GM12878 (cell line): ENCODE measurements around the gene PKP2. TPM values are rescaled to one million over a fixed set of nuclear protein-coding genes. Genes with fewer than 3 reads are reported as not detected.

ENCODE experiments used
- BCL3 ChIP-seq: IDR thresholded peaks from 2 replicates; pipeline ENCODE4 v1.6.1; 2011; ENCODE audit warnings: borderline replicate concordance, low read depth, mild to moderate bottlenecking, moderate library complexity, low read length; ENCODE audit not compliant: insufficient read depth, poor library complexity, severe bottlenecking
- BMI1 ChIP-seq: fragments of 450-650 bp; IDR thresholded peaks from 2 replicates; pipeline ENCODE4 v1.6.1; 2016; ENCODE audit warnings: mild to moderate bottlenecking, moderate library complexity, borderline replicate concordance
- CBX5 ChIP-seq: sonication (generic); IDR thresholded peaks from 2 replicates; pipeline ENCODE4 v1.6.1; 2016; ENCODE audit warnings: low read depth, moderate library complexity, mild to moderate bottlenecking, inconsistent platforms
- DPF2 ChIP-seq: fragments of 450-650 bp; IDR thresholded peaks from 2 replicates; pipeline ENCODE4 v1.6.1; 2017; ENCODE audit warnings: mild to moderate bottlenecking
- E2F8 ChIP-seq: fragments of 450-650 bp; IDR thresholded peaks from 2 replicates; pipeline ENCODE4 v1.6.1; 2018; ENCODE audit warnings: mild to moderate bottlenecking, low read depth, moderate library complexity; ENCODE audit not compliant: partially characterized antibody
- EED ChIP-seq: sonication (generic); IDR thresholded peaks from 2 replicates; pipeline ENCODE4 v1.6.1; 2016; ENCODE audit warnings: antibody characterized with exemption, low read depth
- FOXK2 ChIP-seq: fragments of 450-650 bp; IDR thresholded peaks from 2 replicates; pipeline ENCODE4 v1.6.1; 2017; ENCODE audit warnings: mild to moderate bottlenecking, moderate library complexity
- HDAC6 ChIP-seq: fragments of 200-600 bp; sonication (generic); IDR thresholded peaks from one replicate; pipeline ENCODE4 v1.8.0; 2017; ENCODE audit warnings: antibody characterized with exemption; ENCODE audit not compliant: unreplicated experiment
- KLF5 ChIP-seq: fragments of 450-650 bp; IDR thresholded peaks from 2 replicates; pipeline ENCODE4 v1.6.1; 2014; ENCODE audit warnings: mild to moderate bottlenecking; ENCODE audit not compliant: partially characterized antibody
- MEF2A ChIP-seq: IDR thresholded peaks from 2 replicates; pipeline ENCODE4 v1.6.1; 2011; ENCODE audit warnings: low read depth, mild to moderate bottlenecking, low read length, moderate library complexity; ENCODE audit not compliant: insufficient read depth
- MLLT1 ChIP-seq: fragments of 450-650 bp; IDR thresholded peaks from 2 replicates; pipeline ENCODE4 v1.6.1; 2016; ENCODE audit warnings: mild to moderate bottlenecking
- POLR2AphosphoS5 ChIP-seq: IDR thresholded peaks from 2 replicates; pipeline ENCODE4 v1.6.1; 2011; ENCODE audit warnings: mild to moderate bottlenecking, low read length, inconsistent platforms
- RAD21 ChIP-seq: IDR thresholded peaks from 2 replicates; pipeline ENCODE4 v1.6.1; 2011; ENCODE audit warnings: mild to moderate bottlenecking, low read depth, low read length, moderate library complexity; ENCODE audit not compliant: insufficient read depth
- RAD51 ChIP-seq: fragments of 450-650 bp; IDR thresholded peaks from 2 replicates; pipeline ENCODE4 v1.6.1; 2016; ENCODE audit warnings: moderate library complexity, mild to moderate bottlenecking, inconsistent platforms
- SMARCA5 ChIP-seq: fragments of 450-650 bp; IDR thresholded peaks from 2 replicates; pipeline ENCODE4 v1.6.1; 2017; ENCODE audit warnings: mild to moderate bottlenecking
- SP1 ChIP-seq: IDR thresholded peaks from one replicate; pipeline ENCODE4 v1.6.1; 2011; ENCODE audit warnings: low read depth, low read length
- STAT1 ChIP-seq: fragments of 450-650 bp; conservative IDR thresholded peaks from 2 replicates; pipeline ENCODE4 v1.6.1; 2014; ENCODE audit warnings: antibody characterized with exemption, mild to moderate bottlenecking
- SUZ12 ChIP-seq: fragments of 200-600 bp; sonication (generic); IDR thresholded peaks from one replicate; pipeline ENCODE4 v1.6.1; 2018; ENCODE audit warnings: antibody characterized with exemption, mild to moderate bottlenecking; ENCODE audit not compliant: unreplicated experiment
- TCF7 ChIP-seq: IDR thresholded peaks from 2 replicates; pipeline ENCODE4 v1.6.1; 2014; ENCODE audit warnings: antibody characterized with exemption, borderline replicate concordance
- ZBTB4 ChIP-seq: fragments of 450-650 bp; formaldehyde crosslinking; IDR thresholded peaks from 2 replicates; pipeline ENCODE4 v1.4.0; 2022; ENCODE audit warnings: mild to moderate bottlenecking, moderate library complexity
- ZNF24 ChIP-seq: fragments of 450-650 bp; IDR thresholded peaks from 2 replicates; pipeline ENCODE4 v1.6.1; 2017; ENCODE audit warnings: antibody characterized with exemption, mild to moderate bottlenecking
- ZNF384 ChIP-seq: IDR thresholded peaks from 2 replicates; pipeline ENCODE4 v1.6.1; 2012; ENCODE audit warnings: low read depth, mild to moderate bottlenecking, low read length, improper control_type of control experiment, borderline replicate concordance
- polyA plus RNA-seq, 11 experiments: library from polyadenylated mRNA; depleted of rRNA in 4 of 11; unstranded in 6 of 11; stranded (reverse) in 5 of 11; fragments of >200 nt; fragmentation: Nextera tagmentation in 4 of 11; fragmentation: Illumina TruSeq in 1 of 11; extraction: Ambion mirVana in 4 of 11; extraction: Trizol in 1 of 11; gene quantifications; 1 replicate in 1 of 11; 2 replicates in 10 of 11; pipeline versions ENCODE4 v1.2.1 to v1.2.3, GENCODE V29; 2011 to 2016; ENCODE audit warnings: inconsistent platforms in 2 of 11, missing spikeins in 2 of 11, low read depth in 1 of 11
- total RNA-seq, 4 experiments: library from RNA; depleted of rRNA in 3 of 4; stranded (reverse); fragments of >200 nt in 3 of 4; fragmentation: Illumina TruSeq in 1 of 4; extraction: Trizol in 1 of 4; gene quantifications; 2 replicates each; pipeline versions ENCODE4 v1.2.1 to v1.2.3, GENCODE V29; 2013 to 2021

Gene PKP2
- total and polyA plus RNA-seq, 10 of the 15 experiments (the other 5 are each of a cell fraction or from before 2014, with no cell fraction given), result 0.02 to 4.1 (median 0.07) TPM; not detected in 4

GRCh38 chr12:32755654-32756475 is 140.7 kb downstream of the PKP2 start, which contains the start of gene YARS2 (continued):
- TF ChIP-seq ZBTB4 (CRISPR knock-in tag) (no peak), HDAC6 (no peak), STAT1 (no peak; the same call in 1 of the 2 replicates), RAD21 (peak; percentile 98), POLR2AphosphoS5 (peak; percentile 83; the same call in 1 of the 2 replicates), CBX5 (0 out of 2 replicates have a peak, but pooled peaks have one; percentile 66), ZNF384 (peak; percentile 52; the same call in 1 of the 2 replicates), MEF2A (no peak), E2F8 (peak; percentile 23), EED (no peak), FOXK2 (no peak), MLLT1 (0 out of 2 replicates have a peak, but pooled peaks have one; percentile 47), RAD51 (peak; percentile 28; the same call in 1 of the 2 replicates), ZNF24 (no peak), SMARCA5 (peak; percentile 36), DPF2 (0 out of 2 replicates have a peak, but pooled peaks have one; percentile 13), BCL3 (no peak), BMI1 (no peak), KLF5 (no peak), SUZ12 (no peak), SP1 (peak; percentile 7), TCF7 (no peak)
